HL-60/S4 treated with retinoic acid at 250 ng/mL for 4 days and 3 days (cell line): ENCODE measurements around the gene TBCE.
"Not testable (repeated sequence)": the region's sequence is repeated elsewhere in the genome, so short reads cannot be mapped to it uniquely, and the experiment has no call there.

Experiments used
- in situ Hi-C: fragments of 300-500 bp; cut with MboI; formaldehyde crosslinking; loops from 2 replicates; pipeline ENCODE4 v1.7.0; 2022; ENCODE audit warnings: low sequenced_read_pairs

Gene TBCE

DNA sequence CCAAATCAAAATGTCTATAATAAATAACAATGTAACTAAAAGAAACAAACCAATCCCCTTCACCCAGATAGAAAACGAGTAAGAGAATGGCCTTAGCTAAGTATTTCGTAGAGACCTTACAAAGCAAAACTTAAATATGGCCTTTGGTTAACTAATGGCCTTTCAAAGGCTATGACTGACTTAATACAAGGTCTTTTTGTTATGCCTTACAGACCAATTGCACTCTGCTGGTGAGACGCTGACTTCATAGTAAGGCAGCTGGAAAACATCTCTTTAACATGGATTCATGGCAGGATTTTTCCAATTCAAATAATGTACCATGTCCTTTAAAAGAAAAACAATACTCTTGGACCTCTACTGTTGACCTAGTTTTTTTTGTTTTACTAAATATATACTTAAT is 15.8 kb upstream of the TBCE start:
- in situ Hi-C loops: no loop called here

- in situ Hi-C loops: no loop called here
Observed at GRCh38 chr1:235351898-235352297, 15.3 kb upstream of the TBCE start.

DNA sequence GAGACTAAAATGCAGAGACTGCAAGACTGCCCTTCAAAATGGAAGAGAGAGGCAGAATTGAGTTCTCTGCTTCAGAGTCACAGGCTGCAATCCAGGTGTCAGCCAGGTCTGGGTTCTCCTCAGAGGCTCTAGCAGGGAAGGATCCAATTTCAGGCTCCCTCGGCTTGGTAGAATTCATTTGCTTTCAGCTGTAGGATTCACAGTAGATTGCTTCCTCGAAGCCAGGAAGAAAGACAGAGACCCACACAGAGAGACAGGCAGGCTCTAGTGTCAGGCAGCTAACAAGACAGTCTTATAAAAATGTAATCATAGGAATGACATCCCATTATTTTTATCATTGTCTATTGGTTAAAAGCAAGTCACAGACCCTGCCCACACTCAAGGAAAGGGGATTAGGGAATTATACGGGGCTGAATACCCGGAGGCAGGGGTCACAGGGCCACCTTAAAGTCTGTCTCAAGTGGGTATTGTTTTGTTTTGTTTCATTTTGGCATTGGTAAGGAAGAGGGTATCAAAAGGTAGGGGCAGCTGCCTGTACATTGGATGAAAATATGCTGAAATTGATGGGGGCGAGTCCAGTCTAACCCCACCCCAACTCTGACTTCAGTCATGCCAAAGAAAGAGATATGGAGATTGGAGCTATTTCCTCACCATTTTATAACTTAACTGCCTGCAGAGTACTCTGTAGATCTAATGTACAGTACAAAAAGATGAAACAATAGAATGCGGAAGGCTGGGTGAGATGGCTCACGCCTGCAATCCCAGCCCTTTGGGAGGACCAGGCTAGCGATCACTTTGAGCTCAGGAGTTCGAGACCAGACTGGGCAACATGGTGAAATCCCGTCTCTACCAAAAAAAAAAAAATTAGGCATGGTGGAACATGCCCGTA is 9.5 kb upstream of the TBCE start:
- in situ Hi-C loops: no loop called here

DNA sequence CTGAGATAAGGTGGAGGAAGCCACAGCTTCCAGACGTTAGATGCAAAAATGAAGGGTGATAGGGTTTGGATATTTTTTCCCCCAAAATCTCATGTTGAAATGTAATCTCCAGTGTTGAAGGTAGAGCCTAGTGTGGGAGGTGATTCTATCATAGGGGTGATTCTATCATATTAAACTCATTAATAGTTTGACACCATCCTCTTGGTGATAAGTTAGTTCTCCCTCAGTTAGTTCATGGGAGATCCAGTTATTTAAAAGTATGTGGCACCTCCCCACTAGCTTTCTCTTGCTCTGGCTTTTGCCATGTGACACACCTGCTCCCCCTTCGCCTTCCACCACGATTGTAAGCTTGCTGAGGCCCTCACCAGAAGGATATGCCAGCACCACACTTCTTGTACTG is 8.3 kb upstream of the TBCE start:
- in situ Hi-C loops: no loop called here

DNA sequence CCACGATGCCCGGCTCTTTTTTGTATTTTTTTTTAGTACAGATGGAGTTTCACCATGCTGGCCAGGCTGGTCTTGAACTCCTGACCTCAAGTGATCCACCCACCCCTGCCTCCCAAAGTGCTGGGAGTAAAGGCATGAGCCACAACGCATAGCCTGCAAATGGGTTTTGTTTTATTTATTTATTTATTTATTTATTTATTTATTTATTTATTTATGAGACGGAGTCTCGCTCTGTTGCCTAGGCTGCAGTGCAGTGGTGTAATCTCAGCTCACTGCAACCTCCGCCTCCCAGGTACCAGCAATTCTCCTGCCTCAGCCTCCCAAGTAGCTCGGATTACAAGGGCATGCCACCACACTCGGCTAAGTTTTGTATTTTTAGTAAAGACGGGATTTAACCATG is 3.0 kb upstream of the TBCE start:
- in situ Hi-C loops: not testable (repeated sequence)

GRCh38 chr1:235366286-235366685 is 941 bp upstream of the TBCE start:
- in situ Hi-C loops: no loop called here

GRCh38 chr1:235368428-235368827 is 1.2 kb downstream of the TBCE start:
- in situ Hi-C loops: no loop called here

DNA sequence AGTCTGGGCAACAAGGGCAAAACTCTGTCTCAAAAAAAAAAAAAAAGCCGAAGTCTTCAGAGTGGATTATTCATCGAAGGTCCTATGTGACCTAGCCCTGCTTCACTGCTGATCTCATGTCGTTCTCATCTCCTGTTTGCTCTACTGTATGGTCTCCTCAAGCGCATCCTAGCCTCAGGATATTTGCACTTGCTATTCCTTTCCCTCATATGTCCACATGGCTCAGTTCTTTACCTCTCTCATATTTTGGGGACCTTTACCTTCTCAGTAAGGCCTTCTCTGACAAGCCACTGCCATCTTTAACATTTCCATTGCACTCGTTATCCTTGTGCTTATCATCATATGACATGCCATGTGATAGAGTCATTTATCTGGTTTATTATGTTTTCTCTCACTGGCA is 2.6 kb downstream of the TBCE start:
- in situ Hi-C loops: no loop called here

- in situ Hi-C loops: no loop called here
Observed at GRCh38 chr1:235375919-235376605, 8.8 kb downstream of the TBCE start.

- in situ Hi-C loops: not testable (repeated sequence)
Observed at GRCh38 chr1:235378134-235378735, 11.0 kb downstream of the TBCE start.

GRCh38 chr1:235381955-235382739 is 14.9 kb downstream of the TBCE start:
- in situ Hi-C loops: not testable (repeated sequence)

DNA sequence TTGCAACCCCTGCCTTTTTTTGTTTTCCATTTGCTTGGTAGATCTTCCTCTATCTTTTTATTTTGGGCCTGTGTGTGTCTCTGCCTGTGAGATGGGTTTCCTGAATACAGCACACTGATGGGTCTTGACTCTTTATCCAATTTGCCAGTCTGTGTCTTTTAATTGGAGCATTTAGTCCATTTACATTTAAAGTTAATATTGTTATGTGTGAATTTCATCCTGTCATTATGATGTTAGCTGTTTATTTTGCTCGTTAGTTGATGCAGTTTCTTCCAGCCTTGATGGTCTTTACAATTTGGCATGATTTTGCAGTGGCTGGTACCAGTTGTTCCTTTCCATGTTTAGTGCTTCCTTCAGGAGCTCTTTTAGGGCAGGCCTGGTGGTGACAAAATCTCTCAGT is 18.4 kb downstream of the TBCE start:
- in situ Hi-C loops: not testable (repeated sequence)

DNA sequence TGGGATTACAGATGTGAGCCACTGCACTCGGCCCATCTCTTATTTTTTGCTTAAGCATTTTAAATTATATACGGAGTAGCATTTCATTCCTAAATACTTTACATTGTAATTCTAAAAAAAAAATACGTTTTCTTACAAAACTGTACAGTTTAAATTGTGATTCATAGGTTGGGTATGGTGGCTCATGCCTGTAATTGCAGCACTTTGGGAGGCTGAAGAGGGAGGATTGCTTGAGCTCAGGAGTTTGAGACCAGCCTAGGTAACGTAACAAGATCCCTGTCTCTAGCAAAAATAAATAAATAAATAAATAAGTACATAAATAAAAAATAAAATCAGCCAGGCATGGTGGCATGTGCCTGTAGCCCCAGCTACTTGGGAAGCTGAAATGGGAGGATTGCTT is 24.6 kb downstream of the TBCE start:
- in situ Hi-C loops: no loop called here

- in situ Hi-C loops: no loop called here
Observed at GRCh38 chr1:235397733-235398132, 30.5 kb downstream of the TBCE start.

DNA sequence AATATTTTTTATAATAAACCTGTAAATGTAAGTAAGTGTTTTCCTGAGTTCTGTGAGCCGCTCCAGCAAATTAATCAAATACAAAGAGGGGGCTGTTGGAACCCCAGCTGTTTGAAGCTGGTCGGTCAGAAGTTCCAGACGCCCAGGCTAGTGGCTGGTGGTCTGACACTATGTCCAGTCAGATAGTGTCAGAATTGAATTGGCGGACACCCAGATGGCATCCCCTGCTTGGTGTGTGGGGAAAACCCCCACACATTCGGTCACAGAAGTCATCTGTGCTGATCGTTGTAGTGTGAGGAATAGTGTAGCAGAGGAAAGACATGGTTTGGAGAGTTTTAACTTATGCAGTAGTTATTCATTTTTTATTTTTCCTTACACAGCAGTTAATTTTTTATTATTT is 32.4 kb downstream of the TBCE start:
- in situ Hi-C loops: loop anchor here (25.0 kb wide), 2 partner anchors 162 to 912 kb away; partner anchors contain the start of gene TARBP1

DNA sequence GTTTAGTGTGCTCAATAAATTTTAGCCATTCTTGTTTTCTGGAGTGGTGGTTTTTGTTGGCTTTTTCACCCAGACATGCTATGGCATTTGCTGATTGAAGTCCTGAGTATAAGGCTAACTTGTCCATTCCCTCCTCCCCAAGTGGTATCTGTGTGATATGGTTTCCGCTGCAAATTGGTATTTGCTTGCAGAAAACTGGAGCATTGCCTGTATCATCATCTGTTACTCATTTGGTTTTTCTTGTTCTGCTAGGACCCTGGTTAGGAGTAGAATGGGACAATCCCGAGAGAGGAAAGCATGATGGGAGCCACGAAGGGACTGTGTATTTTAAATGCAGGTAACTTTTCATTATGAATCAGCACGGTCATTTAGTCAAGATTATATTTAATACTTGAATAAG is 34.0 kb downstream of the TBCE start:
- in situ Hi-C loops: loop anchor here (25.0 kb wide), 2 partner anchors 164 to 914 kb away; partner anchors contain the start of gene TARBP1

DNA sequence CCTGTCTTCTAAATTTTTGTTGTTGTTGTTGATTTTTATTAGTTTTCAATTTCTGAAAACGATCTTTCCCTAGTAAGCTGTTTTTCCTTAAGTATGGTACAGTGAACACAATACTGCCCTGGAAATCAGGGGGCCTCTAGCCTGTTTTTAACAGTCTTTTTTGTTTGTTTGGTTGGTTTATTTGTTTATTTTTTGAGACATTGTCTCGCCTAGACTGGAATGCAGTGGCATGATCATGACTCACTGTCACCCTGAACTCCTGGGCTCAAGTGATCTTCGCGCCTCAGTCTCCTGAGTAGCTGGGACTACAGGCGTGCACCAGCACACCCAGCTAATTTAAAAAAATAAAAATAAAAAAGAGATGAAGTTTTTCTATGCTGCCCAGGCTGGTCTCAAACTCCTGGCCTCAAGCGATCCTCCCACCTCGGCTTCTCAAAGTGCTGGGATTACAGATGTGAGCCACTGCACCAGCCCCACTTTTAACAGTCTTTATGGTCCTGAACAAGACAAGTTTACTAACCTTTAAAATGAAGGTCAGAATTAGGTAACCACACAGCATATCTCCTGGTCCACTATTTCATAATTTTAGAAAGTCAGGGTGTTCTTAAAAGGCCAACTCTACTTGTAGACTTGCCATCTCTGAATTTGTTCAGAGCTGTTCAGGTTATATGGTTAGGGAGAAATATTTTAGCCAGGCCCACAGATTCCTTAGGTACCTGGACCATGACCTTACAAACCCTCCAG is 35.4 kb downstream of the TBCE start:
- in situ Hi-C loops: loop anchor here (25.0 kb wide), 2 partner anchors 165 to 915 kb away; partner anchors contain the start of gene TARBP1

DNA sequence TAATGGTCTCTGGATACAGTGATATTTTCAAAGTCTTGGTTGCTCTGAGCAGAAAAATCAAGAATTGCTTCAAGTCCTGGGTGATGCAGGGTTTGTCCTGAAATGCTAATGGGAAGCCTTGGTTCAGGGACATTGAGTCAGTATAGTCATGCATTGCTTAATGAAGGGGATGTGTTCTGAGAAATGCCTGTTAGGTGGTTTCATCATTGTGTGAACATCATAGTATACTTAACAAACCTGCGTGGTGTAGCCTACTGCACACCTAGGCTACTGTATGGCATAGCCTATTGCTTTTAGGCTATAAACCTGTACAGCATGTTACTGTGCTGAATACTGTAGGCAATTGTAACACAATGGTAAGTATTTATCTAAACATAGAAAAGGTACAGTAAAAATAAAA is 36.4 kb downstream of the TBCE start:
- in situ Hi-C loops: loop anchor here (25.0 kb wide), 2 partner anchors 166 to 916 kb away; partner anchors contain the start of gene TARBP1

- in situ Hi-C loops: loop anchor here (25.0 kb wide), 2 partner anchors 167 to 917 kb away; partner anchors contain the start of gene TARBP1
Observed at GRCh38 chr1:235404190-235404589, 37.0 kb downstream of the TBCE start.

GRCh38 chr1:235407419-235407818 is 40.2 kb downstream of the TBCE start:
- in situ Hi-C loops: loop anchor here (25.0 kb wide), 2 partner anchors 170 to 920 kb away; partner anchors contain the start of gene TARBP1
